SK-N-SH treated with all-trans-retinoic acid at 6 μM for 48 hours (cell line): ENCODE measurements around the gene SCARB2.

Experiments
- ATAC-seq: fragments of 200-7000 bp; cut with Tn5 transposase; 3 replicates; pipeline ENCODE4 v1.9.1; 2020; ENCODE audit warnings: mild to moderate bottlenecking, moderate library complexity
- ARNTL ChIP-seq: fragments of 450-650 bp; formaldehyde crosslinking; IDR thresholded peaks from 2 replicates; pipeline ENCODE4 v1.5.0; 2020; ENCODE audit warnings: low read depth, mild to moderate bottlenecking, moderate library complexity, borderline replicate concordance
- BACH2 ChIP-seq: fragments of 250-450 bp; sonication (Bioruptor Pico); IDR thresholded peaks from 2 replicates; pipeline ENCODE4 v1.9.0; 2021; ENCODE audit warnings: mild to moderate bottlenecking, borderline replicate concordance
- CSDC2 ChIP-seq: fragments of 250-450 bp; sonication (Bioruptor Pico); IDR thresholded peaks from 2 replicates; pipeline ENCODE4 v1.5.0; 2020; ENCODE audit warnings: mild to moderate bottlenecking, moderate library complexity
- ESRRG ChIP-seq: fragments of 250-450 bp; sonication (Bioruptor Pico); IDR thresholded peaks from 2 replicates; pipeline ENCODE4 v1.6.1; 2021; ENCODE audit warnings: mild to moderate bottlenecking
- GLIS3 ChIP-seq: fragments of 250-450 bp; sonication (Bioruptor Pico); IDR thresholded peaks from 2 replicates; pipeline ENCODE4 v1.5.0; 2020; ENCODE audit warnings: mild to moderate bottlenecking, moderate library complexity
- ISL1 ChIP-seq: fragments of 250-450 bp; sonication (Bioruptor Pico); IDR thresholded peaks from 2 replicates; pipeline ENCODE4 v2.1.2; 2022; ENCODE audit warnings: mild to moderate bottlenecking, moderate library complexity
- OSR1 ChIP-seq: fragments of 250-450 bp; sonication (Bioruptor Pico); IDR thresholded peaks from 2 replicates; pipeline ENCODE4 v1.8.0; 2022; ENCODE audit warnings: moderate library complexity, mild to moderate bottlenecking, inconsistent platforms
- PPARA ChIP-seq: fragments of 250-450 bp; sonication (Bioruptor Pico); IDR thresholded peaks from 2 replicates; pipeline ENCODE4 v1.5.0; 2020; ENCODE audit warnings: mild to moderate bottlenecking, borderline replicate concordance
- RARB ChIP-seq: fragments of 250-450 bp; sonication (Bioruptor Pico); IDR thresholded peaks from 2 replicates; pipeline ENCODE4 v1.8.0; 2021; ENCODE audit warnings: mild to moderate bottlenecking, moderate library complexity
- SNAI2 ChIP-seq: fragments of 250-450 bp; sonication (Bioruptor Pico); IDR thresholded peaks from 2 replicates; pipeline ENCODE4 v1.5.0; 2020; ENCODE audit warnings: mild to moderate bottlenecking, moderate library complexity
- TCF4 ChIP-seq: fragments of 250-450 bp; sonication (Bioruptor Pico); IDR thresholded peaks from 2 replicates; pipeline ENCODE4 v1.8.0; 2021; ENCODE audit warnings: mild to moderate bottlenecking, moderate library complexity, borderline replicate concordance
- TOX ChIP-seq: fragments of 250-450 bp; sonication (Bioruptor Pico); IDR thresholded peaks from 2 replicates; pipeline ENCODE4 v1.8.0; 2021; ENCODE audit warnings: mild to moderate bottlenecking, moderate library complexity, borderline replicate concordance
- ZC3H10 ChIP-seq: fragments of 250-450 bp; sonication (Bioruptor Pico); IDR thresholded peaks from 2 replicates; pipeline ENCODE4 v1.5.1; 2021; ENCODE audit warnings: mild to moderate bottlenecking, moderate library complexity
- ZFP3 ChIP-seq: fragments of 250-450 bp; sonication (Bioruptor Pico); IDR thresholded peaks from 2 replicates; pipeline ENCODE4 v1.5.0; 2020; ENCODE audit warnings: mild to moderate bottlenecking, moderate library complexity
- ZFP30 ChIP-seq: fragments of 450-650 bp; formaldehyde crosslinking; IDR thresholded peaks from 2 replicates; pipeline ENCODE4 v1.5.0; 2022; ENCODE audit warnings: mild to moderate bottlenecking, moderate library complexity
- ZNF565 ChIP-seq: fragments of 450-650 bp; formaldehyde crosslinking; conservative IDR thresholded peaks from 2 replicates; pipeline ENCODE4 v1.5.0; 2020; ENCODE audit warnings: low read depth, mild to moderate bottlenecking, moderate library complexity
- ZNF70 ChIP-seq: fragments of 450-650 bp; formaldehyde crosslinking; IDR thresholded peaks from 2 replicates; pipeline ENCODE4 v1.5.0; 2020; ENCODE audit warnings: mild to moderate bottlenecking, moderate library complexity
- ZNF8 ChIP-seq: fragments of 450-650 bp; formaldehyde crosslinking; IDR thresholded peaks from 2 replicates; pipeline ENCODE4 v1.5.0; 2020; ENCODE audit warnings: mild to moderate bottlenecking, moderate library complexity
- TF ChIP-seq, protein P1 (sequence below): fragments of 250-450 bp; sonication (Bioruptor Pico); IDR thresholded peaks from 2 replicates; pipeline ENCODE4 v1.5.1; 2020; ENCODE audit warnings: low read depth, mild to moderate bottlenecking, moderate library complexity
- TF ChIP-seq, protein P2 (sequence below): fragments of 250-450 bp; sonication (Bioruptor Pico); IDR thresholded peaks from 2 replicates; pipeline ENCODE4 v1.8.0; 2021; ENCODE audit warnings: low read depth, mild to moderate bottlenecking, moderate library complexity, borderline replicate concordance
- TF ChIP-seq, protein P3 (sequence below): fragments of 250-450 bp; sonication (Bioruptor Pico); IDR thresholded peaks from 2 replicates; pipeline ENCODE4 v1.5.1; 2021; ENCODE audit warnings: mild to moderate bottlenecking, moderate library complexity
- TF ChIP-seq, protein P4 (sequence below): fragments of 250-450 bp; sonication (Bioruptor Pico); IDR thresholded peaks from 2 replicates; pipeline ENCODE4 v1.8.0; 2020; ENCODE audit warnings: mild to moderate bottlenecking, moderate library complexity, borderline replicate concordance

The SCARB2 gene

DNA sequence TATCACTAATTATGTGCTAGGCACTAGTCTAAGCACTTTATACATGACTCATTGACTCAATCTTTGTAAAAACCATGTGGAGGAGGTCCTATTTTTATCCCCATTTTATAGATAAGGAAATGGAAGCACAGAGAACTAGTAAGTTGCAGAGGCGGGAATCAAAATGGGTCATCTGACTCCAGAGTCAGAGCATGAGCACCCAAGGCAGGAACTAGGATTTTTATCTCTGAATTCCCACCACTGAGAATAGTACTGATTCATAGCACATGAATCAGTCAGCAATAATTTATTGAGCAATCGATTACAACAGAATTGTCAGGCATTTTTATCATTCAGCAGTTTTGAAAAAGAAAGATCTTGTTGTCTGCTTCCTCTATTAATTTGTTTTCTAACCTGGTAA is 19.3 kb downstream of the SCARB2 start:
- no peak for ATAC-seq
- no peak for TF ChIP-seq ZNF8 (CRISPR knock-in tag)
- TF ChIP-seq OSR1 (CRISPR knock-in tag) = no peak
- TF ChIP-seq ZNF70 (CRISPR knock-in tag) = no peak
- peak; percentile 54 for TF ChIP-seq ISL1 (CRISPR knock-in tag)
- TF ChIP-seq ZFP3 = peak; percentile 28; the same call in 1 of the 2 replicates
- TF ChIP-seq ZFP30 (CRISPR knock-in tag) = no peak

DNA sequence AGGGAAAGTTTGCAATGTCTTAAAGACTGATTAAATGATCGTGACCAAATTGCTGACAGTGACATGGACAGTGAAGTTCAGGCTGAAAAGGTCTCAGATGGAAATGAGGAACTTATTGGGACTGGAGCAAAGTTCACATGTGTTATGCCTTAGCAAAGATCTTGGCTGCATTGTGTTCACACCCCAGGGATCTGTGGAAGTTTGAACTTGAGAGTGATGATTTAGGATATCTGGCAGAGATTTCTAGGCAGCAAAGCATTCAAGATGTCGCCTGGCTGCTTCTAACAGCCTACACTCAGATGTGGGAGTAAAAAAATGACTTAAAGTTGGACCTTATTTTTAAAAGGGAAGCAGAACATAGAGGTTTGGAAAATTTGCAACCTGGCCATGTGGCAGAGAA is 21.4 kb downstream of the SCARB2 start:
- no peak for TF ChIP-seq ZNF8 (CRISPR knock-in tag)
- no peak for TF ChIP-seq BACH2 (CRISPR knock-in tag)
- ATAC-seq = no peak

DNA sequence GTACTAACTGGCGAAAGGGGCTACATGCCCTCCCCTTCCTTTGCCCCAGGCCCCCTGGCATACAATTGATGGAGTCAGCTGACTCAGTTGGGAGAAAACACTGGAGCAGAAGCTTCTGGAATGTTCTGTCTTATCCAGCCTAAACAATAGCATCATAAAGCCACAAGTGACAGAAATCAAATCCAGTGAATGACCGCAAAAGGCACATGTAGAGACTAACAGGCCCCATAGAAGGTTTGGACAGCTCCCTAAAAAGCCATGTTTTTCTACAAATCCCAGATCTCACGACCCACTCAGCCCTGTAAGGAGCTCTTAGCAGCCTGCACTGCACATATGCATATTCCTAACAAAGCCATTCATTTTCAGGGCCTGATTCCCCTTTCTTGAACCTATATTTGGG is 25.1 kb downstream of the SCARB2 start:
- no peak for ATAC-seq
- TF ChIP-seq CSDC2 (CRISPR knock-in tag) (no peak), ESRRG (no peak), ZNF565 (CRISPR knock-in tag) (no peak), ZFP30 (CRISPR knock-in tag) (no peak), PPARA (no peak), GLIS3 (CRISPR knock-in tag) (no peak), TCF4 (CRISPR knock-in tag) (no peak), ISL1 (CRISPR knock-in tag) (no peak), ZFP3 (no peak), ZNF70 (CRISPR knock-in tag) (no peak), OSR1 (CRISPR knock-in tag) (no peak), RARB (CRISPR knock-in tag) (no peak)
- TF ChIP-seq, protein P1, sequence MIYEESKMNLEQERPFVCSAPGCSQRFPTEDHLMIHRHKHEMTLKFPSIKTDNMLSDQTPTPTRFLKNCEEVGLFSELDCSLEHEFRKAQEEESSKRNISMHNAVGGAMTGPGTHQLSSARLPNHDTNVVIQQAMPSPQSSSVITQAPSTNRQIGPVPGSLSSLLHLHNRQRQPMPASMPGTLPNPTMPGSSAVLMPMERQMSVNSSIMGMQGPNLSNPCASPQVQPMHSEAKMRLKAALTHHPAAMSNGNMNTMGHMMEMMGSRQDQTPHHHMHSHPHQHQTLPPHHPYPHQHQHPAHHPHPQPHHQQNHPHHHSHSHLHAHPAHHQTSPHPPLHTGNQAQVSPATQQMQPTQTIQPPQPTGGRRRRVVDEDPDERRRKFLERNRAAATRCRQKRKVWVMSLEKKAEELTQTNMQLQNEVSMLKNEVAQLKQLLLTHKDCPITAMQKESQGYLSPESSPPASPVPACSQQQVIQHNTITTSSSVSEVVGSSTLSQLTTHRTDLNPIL (CRISPR knock-in tag) = no peak
- TF ChIP-seq, protein P2, sequence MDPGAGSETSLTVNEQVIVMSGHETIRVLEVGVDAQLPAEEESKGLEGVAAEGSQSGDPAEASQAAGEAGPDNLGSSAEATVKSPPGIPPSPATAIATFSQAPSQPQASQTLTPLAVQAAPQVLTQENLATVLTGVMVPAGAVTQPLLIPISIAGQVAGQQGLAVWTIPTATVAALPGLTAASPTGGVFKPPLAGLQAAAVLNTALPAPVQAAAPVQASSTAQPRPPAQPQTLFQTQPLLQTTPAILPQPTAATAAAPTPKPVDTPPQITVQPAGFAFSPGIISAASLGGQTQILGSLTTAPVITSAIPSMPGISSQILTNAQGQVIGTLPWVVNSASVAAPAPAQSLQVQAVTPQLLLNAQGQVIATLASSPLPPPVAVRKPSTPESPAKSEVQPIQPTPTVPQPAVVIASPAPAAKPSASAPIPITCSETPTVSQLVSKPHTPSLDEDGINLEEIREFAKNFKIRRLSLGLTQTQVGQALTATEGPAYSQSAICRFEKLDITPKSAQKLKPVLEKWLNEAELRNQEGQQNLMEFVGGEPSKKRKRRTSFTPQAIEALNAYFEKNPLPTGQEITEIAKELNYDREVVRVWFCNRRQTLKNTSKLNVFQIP (CRISPR knock-in tag) = no peak
- TF ChIP-seq, protein P3, sequence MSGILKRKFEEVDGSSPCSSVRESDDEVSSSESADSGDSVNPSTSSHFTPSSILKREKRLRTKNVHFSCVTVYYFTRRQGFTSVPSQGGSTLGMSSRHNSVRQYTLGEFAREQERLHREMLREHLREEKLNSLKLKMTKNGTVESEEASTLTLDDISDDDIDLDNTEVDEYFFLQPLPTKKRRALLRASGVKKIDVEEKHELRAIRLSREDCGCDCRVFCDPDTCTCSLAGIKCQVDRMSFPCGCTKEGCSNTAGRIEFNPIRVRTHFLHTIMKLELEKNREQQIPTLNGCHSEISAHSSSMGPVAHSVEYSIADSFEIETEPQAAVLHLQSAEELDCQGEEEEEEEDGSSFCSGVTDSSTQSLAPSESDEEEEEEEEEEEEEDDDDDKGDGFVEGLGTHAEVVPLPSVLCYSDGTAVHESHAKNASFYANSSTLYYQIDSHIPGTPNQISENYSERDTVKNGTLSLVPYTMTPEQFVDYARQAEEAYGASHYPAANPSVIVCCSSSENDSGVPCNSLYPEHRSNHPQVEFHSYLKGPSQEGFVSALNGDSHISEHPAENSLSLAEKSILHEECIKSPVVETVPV = no peak

DNA sequence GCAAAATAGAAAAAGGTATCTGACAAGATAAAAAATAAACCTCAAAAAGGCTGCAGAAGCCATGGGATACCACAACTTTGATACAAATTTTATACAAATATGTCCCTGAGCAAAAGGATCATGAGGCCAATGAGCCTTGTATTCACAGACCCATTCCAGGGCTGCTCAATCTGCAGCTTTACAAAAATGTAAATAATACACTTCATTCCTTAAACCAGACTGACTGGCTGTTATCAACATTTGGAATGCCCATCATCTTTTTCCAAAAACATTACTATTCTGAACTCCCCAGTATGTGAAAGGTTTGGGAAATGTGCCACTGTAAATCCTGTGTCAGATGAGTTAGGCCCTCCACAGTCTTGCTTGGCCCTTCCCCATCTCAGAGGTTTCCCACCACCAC is 25.5 kb downstream of the SCARB2 start:
- no peak for TF ChIP-seq ARNTL (CRISPR knock-in tag)
- TF ChIP-seq, protein P4, sequence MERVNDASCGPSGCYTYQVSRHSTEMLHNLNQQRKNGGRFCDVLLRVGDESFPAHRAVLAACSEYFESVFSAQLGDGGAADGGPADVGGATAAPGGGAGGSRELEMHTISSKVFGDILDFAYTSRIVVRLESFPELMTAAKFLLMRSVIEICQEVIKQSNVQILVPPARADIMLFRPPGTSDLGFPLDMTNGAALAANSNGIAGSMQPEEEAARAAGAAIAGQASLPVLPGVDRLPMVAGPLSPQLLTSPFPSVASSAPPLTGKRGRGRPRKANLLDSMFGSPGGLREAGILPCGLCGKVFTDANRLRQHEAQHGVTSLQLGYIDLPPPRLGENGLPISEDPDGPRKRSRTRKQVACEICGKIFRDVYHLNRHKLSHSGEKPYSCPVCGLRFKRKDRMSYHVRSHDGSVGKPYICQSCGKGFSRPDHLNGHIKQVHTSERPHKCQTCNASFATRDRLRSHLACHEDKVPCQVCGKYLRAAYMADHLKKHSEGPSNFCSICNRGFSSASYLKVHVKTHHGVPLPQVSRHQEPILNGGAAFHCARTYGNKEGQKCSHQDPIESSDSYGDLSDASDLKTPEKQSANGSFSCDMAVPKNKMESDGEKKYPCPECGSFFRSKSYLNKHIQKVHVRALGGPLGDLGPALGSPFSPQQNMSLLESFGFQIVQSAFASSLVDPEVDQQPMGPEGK (CRISPR knock-in tag) = no peak
- no peak for TF ChIP-seq PPARA
- no peak for TF ChIP-seq ZC3H10
- TF ChIP-seq GLIS3 (CRISPR knock-in tag) = no peak
- no peak for TF ChIP-seq ESRRG
- no peak for TF ChIP-seq TCF4 (CRISPR knock-in tag)
- TF ChIP-seq, protein P2 (CRISPR knock-in tag) = no peak
- no peak for TF ChIP-seq ZFP3
- no peak for TF ChIP-seq TOX (CRISPR knock-in tag)
- no peak for TF ChIP-seq CSDC2 (CRISPR knock-in tag)
- no peak for TF ChIP-seq ZFP30 (CRISPR knock-in tag)
- TF ChIP-seq, protein P1 (CRISPR knock-in tag) = no peak
- TF ChIP-seq ZNF70 (CRISPR knock-in tag) = no peak
- TF ChIP-seq, protein P3 = no peak
- no peak for TF ChIP-seq RARB (CRISPR knock-in tag)
- TF ChIP-seq BACH2 (CRISPR knock-in tag) = no peak
- TF ChIP-seq SNAI2 (CRISPR knock-in tag) = no peak
- TF ChIP-seq ZNF8 (CRISPR knock-in tag) = no peak
- ATAC-seq = no peak
